GM10266 (cell line): ENCODE measurements around the gene LCN6.

Source experiments
- DNase-seq: peaks from one replicate; pipeline ENCODE4 v3.0.0; 2012; ENCODE audit errors: extremely low spot score
- TF ChIP-seq, protein P1 (sequence below): IDR thresholded peaks from 2 replicates; pipeline ENCODE4 v1.5.1; 2012; ENCODE audit warnings: mild to moderate bottlenecking, low read depth; ENCODE audit not compliant: control insufficient read depth, insufficient read depth; ENCODE audit errors: missing control alignments

Gene LCN6

GRCh38 chr9:136720251-136720897, 28.0 kb downstream of the LCN6 start:
- TF ChIP-seq, protein P1, sequence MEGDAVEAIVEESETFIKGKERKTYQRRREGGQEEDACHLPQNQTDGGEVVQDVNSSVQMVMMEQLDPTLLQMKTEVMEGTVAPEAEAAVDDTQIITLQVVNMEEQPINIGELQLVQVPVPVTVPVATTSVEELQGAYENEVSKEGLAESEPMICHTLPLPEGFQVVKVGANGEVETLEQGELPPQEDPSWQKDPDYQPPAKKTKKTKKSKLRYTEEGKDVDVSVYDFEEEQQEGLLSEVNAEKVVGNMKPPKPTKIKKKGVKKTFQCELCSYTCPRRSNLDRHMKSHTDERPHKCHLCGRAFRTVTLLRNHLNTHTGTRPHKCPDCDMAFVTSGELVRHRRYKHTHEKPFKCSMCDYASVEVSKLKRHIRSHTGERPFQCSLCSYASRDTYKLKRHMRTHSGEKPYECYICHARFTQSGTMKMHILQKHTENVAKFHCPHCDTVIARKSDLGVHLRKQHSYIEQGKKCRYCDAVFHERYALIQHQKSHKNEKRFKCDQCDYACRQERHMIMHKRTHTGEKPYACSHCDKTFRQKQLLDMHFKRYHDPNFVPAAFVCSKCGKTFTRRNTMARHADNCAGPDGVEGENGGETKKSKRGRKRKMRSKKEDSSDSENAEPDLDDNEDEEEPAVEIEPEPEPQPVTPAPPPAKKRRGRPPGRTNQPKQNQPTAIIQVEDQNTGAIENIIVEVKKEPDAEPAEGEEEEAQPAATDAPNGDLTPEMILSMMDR, result no peak
- DNase-seq, result no peak

DNA sequence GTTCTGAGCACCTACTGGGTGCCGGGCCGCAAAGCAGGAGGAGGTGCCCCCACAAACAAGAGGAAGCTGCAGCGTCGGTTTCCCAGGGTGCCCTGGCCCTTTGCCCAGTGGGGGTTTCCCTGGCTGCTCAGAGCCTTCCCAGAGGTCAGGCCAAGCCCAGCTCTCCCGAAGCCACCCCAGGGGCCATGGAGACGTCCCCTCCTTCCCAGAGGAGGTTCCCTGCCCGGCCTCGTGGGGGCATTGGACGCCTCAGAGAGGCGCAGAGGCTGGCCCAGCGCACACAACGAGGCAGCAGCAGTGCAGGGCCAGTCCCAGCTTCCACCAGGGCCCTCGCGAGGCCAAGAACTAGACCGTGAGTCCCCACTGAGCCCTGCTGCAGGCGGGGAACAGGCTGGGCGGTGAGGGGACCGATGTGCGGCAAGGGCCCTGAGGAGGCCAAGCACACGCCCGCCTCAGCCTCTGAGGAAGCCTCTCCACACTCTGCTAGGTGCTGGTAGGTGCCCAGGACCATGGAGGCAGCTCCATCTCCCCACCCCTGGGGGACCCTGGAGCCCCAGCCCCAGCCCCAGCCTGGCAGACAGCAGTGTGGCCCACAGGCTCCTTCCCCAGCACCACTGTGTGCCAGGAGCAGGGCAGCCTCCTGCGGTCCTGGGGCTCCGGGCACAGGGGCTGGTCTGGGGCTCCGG, 29.0 kb downstream of the LCN6 start:
- TF ChIP-seq, protein P1, result no peak
- no peak for DNase-seq

GRCh38 chr9:136718345-136719194, 29.8 kb downstream of the LCN6 start:
- DNase-seq, result no peak
- TF ChIP-seq, protein P1, result no peak

DNA sequence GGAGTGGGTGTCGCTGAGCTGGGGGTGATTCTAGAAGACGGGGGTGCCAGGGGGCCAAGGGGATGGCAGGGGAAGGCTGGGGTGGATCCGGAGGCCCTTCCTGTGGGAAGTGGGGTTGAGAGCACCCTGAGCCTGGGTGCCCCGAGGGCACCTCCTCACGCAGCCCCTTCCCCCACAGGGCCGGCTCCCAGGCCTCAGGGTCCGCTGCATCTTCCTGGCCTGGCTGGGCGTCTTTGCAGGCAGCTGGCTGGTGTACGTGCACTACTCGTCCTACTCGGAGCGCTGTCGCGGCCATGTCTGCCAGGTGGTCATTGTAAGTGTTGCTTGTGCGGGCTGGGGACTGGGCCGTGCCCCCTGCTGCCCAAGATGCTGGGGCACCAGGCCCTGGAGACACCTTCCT, 30.9 kb downstream of the LCN6 start:
- TF ChIP-seq, protein P1, result no peak
- no peak for DNase-seq

DNA sequence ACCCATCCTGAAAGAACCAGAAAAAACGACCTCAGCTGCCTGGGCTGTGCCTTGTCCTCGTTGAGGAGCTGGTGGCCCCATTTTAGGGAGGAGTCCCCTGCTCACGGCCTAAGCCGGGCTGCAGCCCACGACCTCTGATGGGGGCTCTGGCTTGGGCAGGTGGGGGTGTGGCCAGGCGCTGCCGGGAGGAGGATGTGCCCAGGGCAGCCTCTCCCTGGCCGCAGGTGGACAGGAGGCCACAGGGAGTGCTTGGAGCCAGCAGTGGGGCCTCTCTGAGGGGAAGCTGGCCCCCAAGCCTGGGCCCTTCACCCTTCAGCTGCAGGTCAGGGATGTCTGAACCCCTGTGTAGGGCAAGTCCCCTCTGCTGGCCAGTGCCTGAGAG, 33.4 kb downstream of the LCN6 start:
- TF ChIP-seq, protein P1, result no peak
- no peak for DNase-seq

DNA sequence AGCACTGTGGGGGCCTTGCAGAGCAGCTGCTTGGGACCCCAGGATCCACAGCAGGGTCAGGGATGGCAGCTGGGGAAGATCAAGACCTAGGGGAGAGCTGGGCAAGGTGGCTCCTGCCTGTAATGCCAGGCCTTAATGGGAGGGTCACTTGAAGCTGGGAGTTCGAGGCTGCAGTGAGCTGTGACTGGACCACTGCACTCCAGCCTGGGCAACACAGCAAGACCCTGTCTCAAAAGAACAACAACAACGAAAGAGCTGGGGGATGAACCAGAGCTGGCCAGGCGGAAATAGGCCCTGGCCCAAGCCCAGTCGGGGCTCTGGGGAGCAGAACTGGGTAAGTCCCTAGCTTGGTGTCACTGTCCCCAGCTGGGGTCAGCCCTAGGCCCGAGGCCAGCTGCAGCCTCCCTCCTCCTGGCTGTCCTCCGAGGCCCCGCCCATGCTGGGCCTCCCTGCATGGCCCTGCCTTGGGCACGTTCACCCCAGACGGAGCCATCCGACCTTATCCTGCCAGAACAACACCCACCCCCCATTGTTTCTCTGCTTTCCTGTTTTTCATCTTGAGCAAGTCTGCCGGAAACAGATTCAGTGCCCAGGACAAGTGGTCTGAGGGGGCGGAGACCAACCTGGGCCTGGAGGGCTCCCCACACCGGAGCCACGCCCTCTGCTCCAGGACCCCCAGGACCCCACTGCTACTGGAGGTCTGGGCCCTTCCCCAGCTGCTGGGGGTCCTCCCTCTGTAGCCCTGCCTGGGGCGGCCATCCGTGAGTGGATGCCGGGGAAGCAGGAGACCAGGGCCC, 34.0 kb downstream of the LCN6 start:
- no peak for DNase-seq
- TF ChIP-seq, protein P1, result no peak
